HL-60 (cell line): ENCODE results near the gene SUSD1.

Experiments
- CTCF ChIP-seq: IDR thresholded peaks from one replicate; pipeline ENCODE4 v1.5.1; 2011; ENCODE audit warnings: low read length, control low read depth, inconsistent platforms; ENCODE audit not compliant: insufficient read depth
- GABPA ChIP-seq: IDR thresholded peaks from 2 replicates; pipeline ENCODE4 v1.6.1; 2012; ENCODE audit warnings: low read depth
- POLR2AphosphoS5 ChIP-seq: IDR thresholded peaks from 2 replicates; pipeline ENCODE4 v1.6.1; 2012; ENCODE audit warnings: low read depth
- REST ChIP-seq: IDR thresholded peaks from 2 replicates; pipeline ENCODE4 v1.6.1; 2012; ENCODE audit warnings: low read depth; ENCODE audit not compliant: insufficient replicate concordance
- SPI1 ChIP-seq: IDR thresholded peaks from 2 replicates; pipeline ENCODE4 v1.6.1; 2012; ENCODE audit warnings: low read depth, mild to moderate bottlenecking, borderline replicate concordance

- no peak for TF ChIP-seq CTCF
- no peak for TF ChIP-seq POLR2AphosphoS5
- TF ChIP-seq SPI1, result no peak
- no peak for TF ChIP-seq REST
- no peak for TF ChIP-seq GABPA
Observed at GRCh38 chr9:112198646-112199045, 23.5 kb upstream of the SUSD1 start.
